Stomach (tissue), 19 donors: ENCODE data around the gene SCO2. TPM values are rescaled to one million over a fixed set of nuclear protein-coding genes. Genes with fewer than 3 reads are reported as not detected.

Source experiments
- DNase-seq, 2 donors: peaks; one replicate each; pipeline versions ENCODE4 v3.0.0 to v3.0.0-alpha.2; 2013 to 2019
- H3K27ac ChIP-seq, 5 donors: fragments of 200-600 bp in 4 of 5; sonication (generic) in 4 of 5; one replicate each; pipeline ENCODE4 v1.5.1; 2013 to 2019; ENCODE audit warnings: mild to moderate bottlenecking in 1 of 5, moderate library complexity in 1 of 5
- H3K27me3 ChIP-seq, 3 donors: fragments of 200-600 bp; sonication (generic); one replicate each; pipeline ENCODE4 v1.5.1; 2017 to 2019; ENCODE audit warnings: mixed run types in 1 of 3
- H3K36me3 ChIP-seq, 4 donors: fragments of 200-600 bp; sonication (generic); 1 replicate in 3 of 4; 2 replicates in 1 of 4; pipeline ENCODE4 v1.5.1; 2016 to 2019
- H3K4me1 ChIP-seq, 4 donors: fragments of 200-600 bp; sonication (generic); one replicate each; pipeline ENCODE4 v1.5.1; 2016 to 2019
- H3K4me3 ChIP-seq, 4 donors: fragments of 200-600 bp; sonication (generic) in 3 of 4; one replicate each; pipeline ENCODE4 v1.5.1; 2016 to 2019; ENCODE audit warnings: mild to moderate bottlenecking in 1 of 4
- H3K9me3 ChIP-seq, 4 donors: fragments of 200-600 bp; sonication (generic); one replicate each; pipeline ENCODE4 v1.5.1; 2016 to 2019
- EP300 ChIP-seq: sonication (generic); formaldehyde crosslinking; IDR thresholded peaks from one replicate; pipeline ENCODE4 v1.6.1; 2017; ENCODE audit warnings: antibody characterized with exemption
- POLR2A ChIP-seq, 4 donors: fragments of 450-650 bp; IDR thresholded peaks; one replicate each; pipeline ENCODE4 v1.6.1; 2016; ENCODE audit warnings: antibody characterized with exemption in 4 of 4, control low read depth in 2 of 4, mild to moderate bottlenecking in 1 of 4, moderate library complexity in 1 of 4
- POLR2AphosphoS5 ChIP-seq, 3 donors: sonication (generic); formaldehyde crosslinking; IDR thresholded peaks; one replicate each; pipeline ENCODE4 v1.6.1; 2016; ENCODE audit warnings: antibody characterized with exemption in 3 of 3
- WGBS, 5 donors: extraction: QIAGEN DNeasy Blood & Tissue Kit in 3 of 5; methylation state at CpG; one replicate each; pipeline versions ENCODE4 v1.1.5 to v1.1.7; 2013 to 2018; 5-methylcytosine and 5-hydroxymethylcytosine counted together
- intact Hi-C: fragments of 100-400 bp; cut with DNase I; formaldehyde crosslinking; loops from one replicate; pipeline ENCODE4 v1.15.1; 2023; ENCODE audit warnings: low total_unique reads
- long read RNA-seq, 10 donors: transcript quantifications; one replicate each; lab custom pipeline, GENCODE V29; 2026
- polyA plus RNA-seq, 3 donors: library from polyadenylated mRNA; stranded (reverse); fragments of 200-250 nt; gene quantifications; one replicate each; pipeline ENCODE4 v1.2.3, GENCODE V29; 2013
- total RNA-seq, 5 donors: library from RNA; depleted of rRNA; stranded (reverse); fragments of >200 nt; gene quantifications; one replicate each; pipeline versions ENCODE4 v1.1.0 to v1.2.3, GENCODE V29; 2014 to 2016
- TF ChIP-seq, protein P1 (sequence below), 7 experiments: fragments of 450-650 bp in 4 of 7; fragments of 200-600 bp in 3 of 7; sonication (generic) in 3 of 7; IDR thresholded peaks; one replicate each; pipeline ENCODE4 v1.5.1; 2016 to 2019; ENCODE audit warnings: antibody characterized with exemption in 7 of 7, control low read depth in 2 of 7, mild to moderate bottlenecking in 1 of 7
- donor health status: healthy with polysubstance abuse.
- donor health status: Bipolar disorder and iron deficiency.
- donor health status: healthy.

Gene SCO2, protein sequence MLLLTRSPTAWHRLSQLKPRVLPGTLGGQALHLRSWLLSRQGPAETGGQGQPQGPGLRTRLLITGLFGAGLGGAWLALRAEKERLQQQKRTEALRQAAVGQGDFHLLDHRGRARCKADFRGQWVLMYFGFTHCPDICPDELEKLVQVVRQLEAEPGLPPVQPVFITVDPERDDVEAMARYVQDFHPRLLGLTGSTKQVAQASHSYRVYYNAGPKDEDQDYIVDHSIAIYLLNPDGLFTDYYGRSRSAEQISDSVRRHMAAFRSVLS
- total RNA-seq (not detected), polyA plus RNA-seq (1 to 10 TPM in 2 of 3 donors, under 1 TPM in 1; 0.92 to 7.5 (median 1.9) TPM)
- long read RNA-seq, donor 1, result 0 reads
- long read RNA-seq, donor 2, result 0 reads
- long read RNA-seq, donor 3, result 0 reads
- long read RNA-seq, donor 4, result 0 reads
- long read RNA-seq, donor 5, result 0 reads
- long read RNA-seq, donor 6, partial matches to known transcripts, result 0 of 1 reads
- long read RNA-seq, donor 6, other reads (novel, unspliced or antisense), result 0 of 1 reads
- long read RNA-seq, donor 7, partial matches to known transcripts, result 0 of 1 reads
- long read RNA-seq, donor 7, other reads (novel, unspliced or antisense), result 0 of 1 reads
- long read RNA-seq, donor 8, result 0 reads
- long read RNA-seq, donor 9, result 0 reads
- long read RNA-seq, donor 10, result 0 reads

DNA sequence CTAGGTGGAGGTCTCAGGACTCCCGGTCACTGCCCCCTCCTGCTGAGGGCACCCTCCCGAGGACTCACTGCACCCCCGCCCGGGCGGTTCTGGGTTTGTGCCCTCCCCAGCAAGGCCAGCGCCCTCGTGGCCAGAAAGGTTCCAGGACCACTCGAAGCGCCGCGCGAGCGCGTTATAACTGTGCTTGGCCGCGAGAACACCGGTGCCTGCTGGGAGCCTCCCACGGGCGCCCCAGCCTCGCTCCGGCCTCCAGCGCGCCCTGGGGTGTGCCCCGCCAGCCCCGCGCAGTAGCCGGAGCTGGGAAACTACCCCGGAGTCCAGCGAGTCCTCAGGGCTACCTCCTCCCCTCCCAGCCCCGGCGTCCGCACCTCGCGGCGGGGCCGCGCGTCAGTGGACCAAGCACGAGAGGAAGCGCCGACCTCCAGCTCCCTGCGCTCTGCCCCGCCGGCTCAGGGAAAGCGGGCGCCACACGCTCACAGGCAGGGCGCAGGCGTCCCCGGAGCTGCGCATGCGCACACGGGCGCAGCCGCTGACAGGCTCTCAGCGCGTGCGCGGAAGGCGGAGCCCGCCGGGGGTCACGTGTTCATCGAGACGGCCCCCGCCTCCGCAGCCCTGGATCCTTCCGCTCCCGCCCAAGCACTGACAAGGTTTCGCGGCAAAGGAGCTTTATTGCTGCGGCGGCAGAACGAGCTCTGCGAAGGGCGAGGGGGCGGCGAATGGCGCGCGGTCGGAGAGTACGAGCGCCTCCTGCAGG, at the start of gene SCO2:
Gene SCO2 (minus strand): TSS at position 495 of the 754 bp plus-strand sequence. CDS start 1,187 bp downstream, outside the sequence.
- H3K4me3 ChIP-seq, result peak within 1 kb of the TSS; percentile 63 to 86 (median 80)
- H3K36me3 ChIP-seq, result peaks cover 24 to 41% (median 40%) of the 10 kb centered on the region in 4 donors
- DNase-seq, result peak; percentile 98 to 99
- peaks cover 0 to 12% (median 0%) of the 10 kb centered on the region in 3 donors for H3K27me3 ChIP-seq
- WGBS, 5 donors, result 0 to 2% (median 1%) methylated on average over 13 to 84 of the region's 84 CpGs
- TF ChIP-seq POLR2A (IDR thresholded peaks at IDR 0.05) (peak in 1 of 4 donors; percentile 57), POLR2AphosphoS5 (IDR thresholded peaks at IDR 0.05) (peak in 2 of 3 donors; percentile 81 to 98), EP300 (no peak)
- TF ChIP-seq, protein P1, sequence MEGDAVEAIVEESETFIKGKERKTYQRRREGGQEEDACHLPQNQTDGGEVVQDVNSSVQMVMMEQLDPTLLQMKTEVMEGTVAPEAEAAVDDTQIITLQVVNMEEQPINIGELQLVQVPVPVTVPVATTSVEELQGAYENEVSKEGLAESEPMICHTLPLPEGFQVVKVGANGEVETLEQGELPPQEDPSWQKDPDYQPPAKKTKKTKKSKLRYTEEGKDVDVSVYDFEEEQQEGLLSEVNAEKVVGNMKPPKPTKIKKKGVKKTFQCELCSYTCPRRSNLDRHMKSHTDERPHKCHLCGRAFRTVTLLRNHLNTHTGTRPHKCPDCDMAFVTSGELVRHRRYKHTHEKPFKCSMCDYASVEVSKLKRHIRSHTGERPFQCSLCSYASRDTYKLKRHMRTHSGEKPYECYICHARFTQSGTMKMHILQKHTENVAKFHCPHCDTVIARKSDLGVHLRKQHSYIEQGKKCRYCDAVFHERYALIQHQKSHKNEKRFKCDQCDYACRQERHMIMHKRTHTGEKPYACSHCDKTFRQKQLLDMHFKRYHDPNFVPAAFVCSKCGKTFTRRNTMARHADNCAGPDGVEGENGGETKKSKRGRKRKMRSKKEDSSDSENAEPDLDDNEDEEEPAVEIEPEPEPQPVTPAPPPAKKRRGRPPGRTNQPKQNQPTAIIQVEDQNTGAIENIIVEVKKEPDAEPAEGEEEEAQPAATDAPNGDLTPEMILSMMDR (IDR thresholded peaks at IDR 0.05), result peak in 2 of 7 experiments; percentile 11 to 27
- H3K27ac ChIP-seq, result peak within 1 kb of the TSS; percentile 92 to 98 (median 94)
- no peaks in the 10 kb centered on the region for H3K9me3 ChIP-seq
- H3K4me1 ChIP-seq, result peaks cover 41 to 63% (median 61%) of the 10 kb centered on the region in 4 donors
- intact Hi-C loops, result no loop called here

DNA sequence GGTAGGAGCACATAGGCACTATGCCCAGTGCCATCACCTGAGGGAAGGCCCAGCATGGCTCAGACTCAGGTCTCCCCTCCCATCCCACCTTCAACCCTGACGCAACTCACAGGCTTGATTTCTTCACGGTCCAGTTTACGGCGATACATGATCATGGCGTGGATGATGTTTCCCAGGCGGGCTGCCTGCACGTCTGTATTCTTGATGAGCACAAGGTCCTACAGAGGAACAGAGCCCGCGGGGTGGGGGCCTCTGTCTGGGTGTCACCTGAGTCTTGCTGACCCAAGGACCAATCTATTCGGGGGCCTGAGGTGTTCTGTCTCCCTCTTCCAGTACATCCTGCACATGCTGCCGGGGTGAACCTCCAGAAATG, 49.0 kb upstream of the SCO2 start:
- WGBS, 5 donors, result 91 to 96% (median 96%) methylated on average over 11 of the region's 11 CpGs
- TF ChIP-seq EP300 (no peak), POLR2AphosphoS5 (IDR thresholded peaks at IDR 0.05) (no peak), POLR2A (IDR thresholded peaks at IDR 0.05) (no peak)
- TF ChIP-seq, protein P1 (IDR thresholded peaks at IDR 0.05), result no peak
- H3K27ac ChIP-seq, result no peak overlapping the region

DNA sequence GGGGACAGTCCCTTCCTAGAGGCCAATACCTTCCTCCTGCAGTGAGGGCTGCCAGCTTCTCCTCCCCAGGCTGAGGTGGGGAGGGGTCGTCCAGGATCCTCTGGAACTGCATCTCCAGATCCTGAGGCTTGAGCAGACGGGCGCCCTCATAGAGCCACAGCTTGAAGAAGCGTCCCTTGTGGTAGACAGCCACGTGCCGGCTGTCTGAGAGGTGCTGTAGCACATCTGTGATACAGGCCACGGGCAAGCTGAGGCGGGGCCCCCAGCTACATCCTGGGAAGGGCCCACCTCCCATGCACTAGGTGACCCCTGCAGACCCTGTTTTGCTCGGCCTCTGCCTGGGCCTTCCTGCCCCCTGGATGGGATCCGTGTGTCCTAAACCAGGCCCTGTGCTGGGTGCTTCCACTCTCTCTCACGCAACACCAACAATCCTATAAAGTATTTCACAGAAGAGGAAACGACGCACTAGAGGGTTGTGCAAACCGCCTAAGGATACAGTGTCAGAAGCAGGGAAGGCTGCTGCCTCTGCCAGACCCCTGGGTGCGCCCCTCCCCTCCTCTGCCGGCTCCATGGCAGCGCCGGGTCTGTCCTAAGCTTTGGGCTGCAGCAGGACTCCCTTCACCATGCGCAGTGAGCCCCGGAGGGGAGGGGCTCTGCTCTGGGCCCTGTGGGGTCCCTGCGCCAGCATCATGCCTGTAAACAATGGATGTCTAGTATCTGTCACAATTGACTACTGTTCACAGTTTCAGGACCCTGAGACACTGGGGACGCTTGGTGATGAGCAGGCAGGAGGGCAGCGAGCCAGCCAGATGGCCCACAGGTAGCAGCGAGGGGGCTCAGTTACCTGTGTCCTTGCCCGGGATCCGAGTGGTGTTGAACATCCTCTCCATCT, 48.3 kb upstream of the SCO2 start:
- intact Hi-C loops, result no loop called here
- DNase-seq, result no peak
- Histone ChIP-seq H3K27me3 (peaks cover 0 to 15% (median 5%) of the 10 kb centered on the region in 3 donors), H3K36me3 (peaks cover 3 to 54% (median 29%) of the 10 kb centered on the region in 4 donors), H3K4me1 (peaks cover 14 to 40% (median 26%) of the 10 kb centered on the region in 4 donors), H3K4me3 (no peak overlapping the region), H3K9me3 (no peaks in the 10 kb centered on the region), H3K27ac (no peak overlapping the region)
- TF ChIP-seq, protein P1 (IDR thresholded peaks at IDR 0.05), result no peak
- TF ChIP-seq POLR2AphosphoS5 (IDR thresholded peaks at IDR 0.05) (no peak), EP300 (no peak), POLR2A (IDR thresholded peaks at IDR 0.05) (no peak)
- 86 to 92% (median 91%) methylated on average over 22 to 26 of the region's 26 CpGs for WGBS, 5 donors

More for the DNA sequence above, 49.0 kb upstream of the SCO2 start:
- H3K4me3 ChIP-seq, result no peak overlapping the region
- peaks cover 0 to 15% (median 5%) of the 10 kb centered on the region in 3 donors for H3K27me3 ChIP-seq
- peaks cover 3 to 56% (median 36%) of the 10 kb centered on the region in 4 donors for H3K36me3 ChIP-seq
- intact Hi-C loops, result no loop called here
- H3K9me3 ChIP-seq, result no peaks in the 10 kb centered on the region
- no peak for DNase-seq
- peaks cover 16 to 39% (median 27%) of the 10 kb centered on the region in 4 donors for H3K4me1 ChIP-seq
